WERI-Rb-1 (cell line): ENCODE measurements around the gene CDC25B.

Source experiments
- DNase-seq: peaks from one replicate; pipeline ENCODE4 v3.0.0-alpha.2; 2020
- H3K27ac ChIP-seq: fragments of 250-450 bp; sonication (Bioruptor Pico); 2 replicates; pipeline ENCODE4 v1.5.1; 2020; ENCODE audit warnings: mild to moderate bottlenecking, moderate library complexity
- H3K27me3 ChIP-seq: fragments of 250-450 bp; sonication (Bioruptor Pico); 2 replicates; pipeline ENCODE4 v1.5.1; 2021; ENCODE audit warnings: mild to moderate bottlenecking, low read depth, moderate library complexity; ENCODE audit not compliant: insufficient read depth, severe bottlenecking
- H3K36me3 ChIP-seq: fragments of 250-450 bp; sonication (Bioruptor Pico); 2 replicates; pipeline ENCODE4 v1.5.1; 2020; ENCODE audit warnings: mild to moderate bottlenecking, moderate library complexity
- H3K4me3 ChIP-seq: 2 replicates; pipeline ENCODE4 v1.5.1; 2011; ENCODE audit warnings: low read depth, mild to moderate bottlenecking, control low read depth, low read length
- H3K9me3 ChIP-seq: fragments of 250-450 bp; sonication (Bioruptor Pico); 2 replicates; pipeline ENCODE4 v1.5.1; 2021; ENCODE audit warnings: mild to moderate bottlenecking, moderate library complexity; ENCODE audit not compliant: severe bottlenecking
- CTCF ChIP-seq: IDR thresholded peaks from 2 replicates; pipeline ENCODE4 v1.5.1; 2011; ENCODE audit warnings: low read depth, mild to moderate bottlenecking, control low read depth, inconsistent platforms, low read length

Gene CDC25B

GRCh38 chr20:3782597-3782996 lies 13.5 kb upstream of the CDC25B start:
- Histone ChIP-seq H3K36me3 (peaks cover 14% of the 10 kb centered on the region), H3K9me3 (no peaks in the 10 kb centered on the region), H3K27me3 (peaks cover 2% of the 10 kb centered on the region), H3K27ac (no peak overlapping the region), H3K4me3 (no peak overlapping the region)
- TF ChIP-seq CTCF = no peak
- no peak for DNase-seq

GRCh38 chr20:3783068-3783489 lies 13.0 kb upstream of the CDC25B start:
- Histone ChIP-seq H3K9me3 (no peaks in the 10 kb centered on the region), H3K27me3 (peaks cover 2% of the 10 kb centered on the region), H3K27ac (no peak overlapping the region), H3K36me3 (peaks cover 14% of the 10 kb centered on the region), H3K4me3 (no peak overlapping the region)
- TF ChIP-seq CTCF = no peak
- DNase-seq = no peak

GRCh38 chr20:3783511-3784195 lies 12.5 kb upstream of the CDC25B start:
- Histone ChIP-seq H3K4me3 (no peak overlapping the region), H3K27me3 (peaks cover 2% of the 10 kb centered on the region), H3K36me3 (peaks cover 14% of the 10 kb centered on the region), H3K9me3 (no peaks in the 10 kb centered on the region), H3K27ac (no peak overlapping the region)
- DNase-seq = no peak
- no peak for TF ChIP-seq CTCF

- no peaks in the 10 kb centered on the region for H3K9me3 ChIP-seq
- no peaks in the 10 kb centered on the region for H3K27me3 ChIP-seq
- no peak overlapping the region for H3K4me3 ChIP-seq
- no peak for TF ChIP-seq CTCF
- no peak for DNase-seq
- H3K36me3 ChIP-seq = peaks cover 14% of the 10 kb centered on the region
- no peak overlapping the region for H3K27ac ChIP-seq
Observed at GRCh38 chr20:3784216-3784853, 11.8 kb upstream of the CDC25B start.

- H3K27ac ChIP-seq = no peak overlapping the region
- no peak overlapping the region for H3K4me3 ChIP-seq
Observed at GRCh38 chr20:3784863-3785239, 11.3 kb upstream of the CDC25B start.

More at GRCh38 chr20:3784863-3785239, 11.3 kb upstream of the CDC25B start:
- peaks cover 14% of the 10 kb centered on the region for H3K36me3 ChIP-seq
- H3K9me3 ChIP-seq = no peaks in the 10 kb centered on the region
- no peak for TF ChIP-seq CTCF
- H3K27me3 ChIP-seq = no peaks in the 10 kb centered on the region
- DNase-seq = no peak
